Skin of body (tissue), 2 donors: ENCODE results near the gene DPP6. TPM values are rescaled to one million over a fixed set of nuclear protein-coding genes. Genes with fewer than 3 reads are reported as not detected.

Experiments
- DNase-seq: peaks from one replicate; lab custom pipeline; 2025; lab: John Stamatoyannopoulos, UW
- total RNA-seq: library from RNA; depleted of rRNA; stranded (reverse); fragments of >200 nt; gene quantifications from one replicate; pipeline ENCODE4 v1.2.3, GENCODE V29; 2014

DPP6 gene
- total RNA-seq, 1 donor from 2014 or later: 2.0 TPM

GRCh38 chr7:154231732-154232131 lies 179.5 kb downstream of the DPP6 start:
- no peak for DNase-seq

GRCh38 chr7:154232700-154233099 lies 180.5 kb downstream of the DPP6 start:
- DNase-seq: no peak

GRCh38 chr7:154241988-154242387 lies 189.8 kb downstream of the DPP6 start:
- no peak for DNase-seq

- no peak for DNase-seq
These were observed 190.5 kb downstream of the DPP6 start for GRCh38 chr7:154242709-154243108.

- no peak for DNase-seq
These were observed 199.8 kb downstream of the DPP6 start for GRCh38 chr7:154252046-154252445.

- no peak for DNase-seq
These were observed 201.6 kb downstream of the DPP6 start for GRCh38 chr7:154253810-154254209.

GRCh38 chr7:154255324-154255723 lies 203.1 kb downstream of the DPP6 start:
- no peak for DNase-seq

GRCh38 chr7:154256150-154256549 lies 204.0 kb downstream of the DPP6 start:
- DNase-seq: no peak

- no peak for DNase-seq
These were observed 207.2 kb downstream of the DPP6 start for GRCh38 chr7:154259396-154259795.

GRCh38 chr7:154287356-154287755 lies 235.2 kb downstream of the DPP6 start:
- no peak for DNase-seq

- no peak for DNase-seq
These were observed 236.9 kb downstream of the DPP6 start for GRCh38 chr7:154289119-154289518.

GRCh38 chr7:154296443-154296842 lies 244.2 kb downstream of the DPP6 start:
- no peak for DNase-seq

- no peak for DNase-seq
These were observed 247.5 kb downstream of the DPP6 start for GRCh38 chr7:154299736-154300135.

- no peak for DNase-seq
These were observed 250.2 kb downstream of the DPP6 start for GRCh38 chr7:154302380-154302779.

- DNase-seq: no peak
These were observed 252.0 kb downstream of the DPP6 start for GRCh38 chr7:154304231-154304630.

- no peak for DNase-seq
These were observed 252.8 kb downstream of the DPP6 start for GRCh38 chr7:154304740-154305700.

- DNase-seq: no peak
These were observed 253.8 kb downstream of the DPP6 start for GRCh38 chr7:154306036-154306435.

GRCh38 chr7:154308928-154309327 lies 256.7 kb downstream of the DPP6 start:
- DNase-seq: no peak

- DNase-seq: no peak
These were observed 257.9 kb downstream of the DPP6 start for GRCh38 chr7:154310114-154310513.

- DNase-seq: no peak
These were observed 272.0 kb downstream of the DPP6 start for GRCh38 chr7:154324196-154324595.

GRCh38 chr7:154326421-154326820 lies 274.2 kb downstream of the DPP6 start:
- no peak for DNase-seq

GRCh38 chr7:154330318-154330717 lies 278.1 kb downstream of the DPP6 start:
- DNase-seq: no peak
